Measurements from ENCODE around the gene TRPM3. TPM values are rescaled to one million over a fixed set of nuclear protein-coding genes. Genes with fewer than 3 reads are reported as not detected.
"Not testable (repeated sequence)": the region's sequence is repeated elsewhere in the genome, so short reads cannot be mapped to it uniquely, and the experiment has no call there.

The TRPM3 gene
- total RNA-seq, 4 donors from 2014 or later: 0.11 to 1.3 (median 0.21) TPM

DNA sequence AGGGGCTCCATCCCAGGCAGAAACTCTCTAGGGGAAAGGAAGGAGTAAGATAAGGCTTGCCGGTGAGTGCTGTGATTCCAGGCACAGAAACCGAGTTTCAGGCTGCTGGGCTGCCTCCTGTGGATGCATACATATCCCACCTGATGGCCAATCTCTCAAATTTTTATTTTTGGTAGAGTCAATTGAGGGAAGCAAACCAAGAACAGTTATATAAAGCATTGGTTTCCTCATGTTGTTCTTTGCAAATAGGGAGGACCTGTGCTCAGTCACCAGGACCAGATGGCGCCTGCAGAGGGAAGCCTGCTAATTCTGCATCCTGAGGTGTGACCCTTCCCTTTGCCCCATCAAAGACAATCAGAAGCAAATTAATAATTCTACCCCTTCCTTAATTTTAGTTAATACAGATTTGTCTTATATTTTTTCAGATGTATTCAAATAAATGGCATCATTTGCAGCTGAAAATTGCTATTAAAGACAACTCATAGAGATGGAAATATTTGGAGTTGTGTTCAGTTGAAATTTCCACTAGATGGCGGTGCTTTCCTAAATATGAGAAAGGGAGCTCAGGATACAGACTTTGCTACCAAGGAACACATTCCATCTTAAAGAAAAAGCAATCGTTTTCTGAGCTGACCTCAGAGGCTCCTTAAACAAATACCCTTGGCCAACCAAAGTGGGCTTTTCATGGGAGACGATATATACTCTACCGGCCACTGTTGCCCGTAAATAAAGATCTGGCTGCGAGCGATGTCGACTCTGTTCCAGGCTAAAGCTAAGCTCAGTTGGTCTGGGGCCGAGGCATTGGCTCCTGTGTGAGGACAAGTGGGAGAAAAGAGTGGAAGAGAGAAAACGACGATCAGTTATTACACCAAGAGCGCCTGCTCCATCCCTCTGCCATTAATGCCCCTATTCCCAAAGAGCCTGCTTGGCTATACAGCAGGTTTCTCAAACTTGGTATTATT, 481.3 kb downstream of the TRPM3 start:
- TF ChIP-seq POLR2AphosphoS5 (IDR thresholded peaks at IDR 0.05) (no peak), POLR2A (IDR thresholded peaks at IDR 0.05) (no peak)
- TF ChIP-seq, protein P1, sequence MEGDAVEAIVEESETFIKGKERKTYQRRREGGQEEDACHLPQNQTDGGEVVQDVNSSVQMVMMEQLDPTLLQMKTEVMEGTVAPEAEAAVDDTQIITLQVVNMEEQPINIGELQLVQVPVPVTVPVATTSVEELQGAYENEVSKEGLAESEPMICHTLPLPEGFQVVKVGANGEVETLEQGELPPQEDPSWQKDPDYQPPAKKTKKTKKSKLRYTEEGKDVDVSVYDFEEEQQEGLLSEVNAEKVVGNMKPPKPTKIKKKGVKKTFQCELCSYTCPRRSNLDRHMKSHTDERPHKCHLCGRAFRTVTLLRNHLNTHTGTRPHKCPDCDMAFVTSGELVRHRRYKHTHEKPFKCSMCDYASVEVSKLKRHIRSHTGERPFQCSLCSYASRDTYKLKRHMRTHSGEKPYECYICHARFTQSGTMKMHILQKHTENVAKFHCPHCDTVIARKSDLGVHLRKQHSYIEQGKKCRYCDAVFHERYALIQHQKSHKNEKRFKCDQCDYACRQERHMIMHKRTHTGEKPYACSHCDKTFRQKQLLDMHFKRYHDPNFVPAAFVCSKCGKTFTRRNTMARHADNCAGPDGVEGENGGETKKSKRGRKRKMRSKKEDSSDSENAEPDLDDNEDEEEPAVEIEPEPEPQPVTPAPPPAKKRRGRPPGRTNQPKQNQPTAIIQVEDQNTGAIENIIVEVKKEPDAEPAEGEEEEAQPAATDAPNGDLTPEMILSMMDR (IDR thresholded peaks at IDR 0.05): peak in 1 of 2 donors; percentile 52
- no peaks in the 10 kb centered on the region for H3K9me3 ChIP-seq
- no peaks in the 10 kb centered on the region for H3K4me1 ChIP-seq
- H3K36me3 ChIP-seq: no peaks in the 10 kb centered on the region
- H3K27me3 ChIP-seq: no peaks in the 10 kb centered on the region
- H3K4me3 ChIP-seq: no peak overlapping the region
- WGBS: 60% methylated on average over 15 of the region's 15 CpGs
- no peak for DNase-seq (ENCODE audit: low spot score in 2 of 2)
- H3K27ac ChIP-seq: no peak overlapping the region

DNA sequence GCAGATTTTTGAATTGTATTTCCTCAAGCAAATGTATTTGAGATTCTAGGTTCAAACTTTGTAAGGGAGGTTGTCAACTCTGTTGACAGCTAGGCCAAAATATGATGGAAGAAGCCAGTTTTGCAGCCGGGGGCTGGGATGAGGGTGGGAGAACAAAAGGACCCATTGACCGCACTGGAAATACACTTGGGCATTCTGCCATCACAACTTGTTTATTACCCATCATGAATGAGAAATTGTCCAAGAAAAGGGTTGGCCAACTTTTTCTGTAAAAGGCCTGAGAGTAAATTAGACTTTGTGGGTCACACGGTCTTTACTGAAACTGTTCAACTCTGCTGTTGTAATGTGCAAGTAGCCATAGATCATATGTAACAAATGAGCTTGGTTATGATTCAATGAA, 485.6 kb downstream of the TRPM3 start:
- Histone ChIP-seq H3K27me3 (no peaks in the 10 kb centered on the region), H3K27ac (no peak overlapping the region), H3K4me1 (no peaks in the 10 kb centered on the region), H3K4me3 (no peak overlapping the region), H3K36me3 (no peaks in the 10 kb centered on the region), H3K9me3 (no peaks in the 10 kb centered on the region)
- 66% methylated on average over 3 of the region's 3 CpGs for WGBS
- no peak for TF ChIP-seq POLR2A (IDR thresholded peaks at IDR 0.05)
- TF ChIP-seq, protein P1 (IDR thresholded peaks at IDR 0.05): no peak
- no peak for TF ChIP-seq POLR2AphosphoS5 (IDR thresholded peaks at IDR 0.05)
- no peak for TF ChIP-seq EP300 (IDR thresholded peaks at IDR 0.05)
- no peak for DNase-seq (ENCODE audit: low spot score in 2 of 2)

DNA sequence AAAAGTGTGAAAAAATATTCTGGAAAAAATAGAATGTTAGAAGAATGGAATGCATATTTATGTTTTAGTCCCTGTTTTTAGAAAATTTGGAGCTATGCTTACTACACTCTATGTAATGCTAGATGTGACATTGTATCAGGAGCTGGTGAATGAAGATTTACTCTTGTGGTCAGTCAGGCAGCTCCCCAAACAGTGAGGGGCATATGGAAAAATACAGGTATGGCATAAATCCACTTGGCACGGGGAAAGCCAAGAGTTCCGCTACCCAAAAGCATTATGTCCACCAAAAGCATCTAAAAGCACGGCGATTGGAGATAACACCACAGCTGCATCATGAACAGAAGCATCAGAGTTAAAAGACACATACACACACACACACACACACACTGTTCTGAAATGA, 486.7 kb downstream of the TRPM3 start:
- 90% methylated on average over 4 of the region's 4 CpGs for WGBS
- Histone ChIP-seq H3K27ac (no peak overlapping the region), H3K4me3 (no peak overlapping the region), H3K9me3 (no peaks in the 10 kb centered on the region), H3K4me1 (no peaks in the 10 kb centered on the region), H3K27me3 (no peaks in the 10 kb centered on the region), H3K36me3 (no peaks in the 10 kb centered on the region)
- DNase-seq (ENCODE audit: low spot score in 2 of 2): no peak
- TF ChIP-seq POLR2A (IDR thresholded peaks at IDR 0.05): no peak
- TF ChIP-seq POLR2AphosphoS5 (IDR thresholded peaks at IDR 0.05): no peak
- TF ChIP-seq, protein P1 (IDR thresholded peaks at IDR 0.05): no peak
- no peak for TF ChIP-seq EP300 (IDR thresholded peaks at IDR 0.05)

DNA sequence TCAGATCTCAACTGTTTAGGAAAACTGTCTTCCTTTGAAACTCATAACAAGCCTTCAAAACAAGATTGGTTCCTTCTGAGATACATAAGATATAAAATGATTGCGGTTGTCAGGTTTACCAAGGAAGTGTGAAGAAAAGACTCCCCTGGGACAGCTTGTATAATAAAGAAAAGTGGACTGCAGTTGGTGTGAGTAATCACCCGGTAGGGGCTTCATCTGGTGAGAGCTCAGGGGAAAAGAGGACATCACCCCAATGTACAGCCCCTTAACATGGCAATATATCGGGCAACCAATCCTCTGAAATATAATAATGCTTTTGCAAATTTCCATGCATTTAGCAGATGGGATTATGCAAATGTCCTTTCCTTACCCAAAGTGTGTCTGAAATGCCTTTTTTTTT, 490.4 kb downstream of the TRPM3 start:
- Histone ChIP-seq H3K36me3 (no peaks in the 10 kb centered on the region), H3K4me1 (no peaks in the 10 kb centered on the region), H3K27me3 (no peaks in the 10 kb centered on the region), H3K9me3 (no peaks in the 10 kb centered on the region), H3K4me3 (no peak overlapping the region), H3K27ac (no peak overlapping the region)
- WGBS: 88% methylated on average over 3 of the region's 3 CpGs
- no peak for DNase-seq (ENCODE audit: low spot score in 2 of 2)
- TF ChIP-seq, protein P1 (IDR thresholded peaks at IDR 0.05): no peak
- TF ChIP-seq EP300 (IDR thresholded peaks at IDR 0.05): no peak
- TF ChIP-seq POLR2AphosphoS5 (IDR thresholded peaks at IDR 0.05): no peak
- TF ChIP-seq POLR2A (IDR thresholded peaks at IDR 0.05): no peak

DNA sequence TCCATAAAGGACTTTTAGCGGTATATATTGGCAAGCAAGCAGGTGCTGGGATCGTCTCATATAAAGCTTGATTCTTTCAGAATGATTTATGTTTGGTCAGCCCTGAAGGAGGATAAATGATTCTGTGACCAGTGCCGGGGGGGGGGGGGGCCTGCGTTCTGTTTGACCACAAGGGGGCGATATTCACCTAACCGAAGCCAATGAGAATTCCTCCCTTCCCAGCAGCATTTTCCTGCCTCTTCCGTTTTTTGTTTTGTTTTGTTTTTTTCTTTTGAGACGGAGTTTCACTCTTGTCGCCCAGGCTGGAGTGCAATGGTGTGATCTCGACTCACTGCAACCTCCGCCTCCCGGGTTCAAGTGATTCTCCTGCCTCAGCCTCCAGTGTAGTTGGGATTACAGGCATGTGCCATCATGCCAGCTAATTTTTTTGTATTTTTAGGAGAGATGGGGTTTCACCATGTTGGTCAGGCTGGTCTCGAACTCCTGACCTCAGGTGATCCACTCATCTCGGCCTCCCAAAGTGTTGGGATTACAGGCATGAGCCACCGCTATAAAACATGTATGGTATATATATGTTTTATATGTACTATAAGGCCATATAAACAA, 492.2 kb downstream of the TRPM3 start:
- not testable (repeated sequence) for DNase-seq (ENCODE audit: low spot score in 2 of 2); H3K36me3 ChIP-seq; H3K4me1 ChIP-seq; H3K27me3 ChIP-seq; H3K27ac ChIP-seq; H3K4me3 ChIP-seq; H3K9me3 ChIP-seq
- 63% methylated on average over 15 of the region's 15 CpGs for WGBS
